Heart left ventricle (tissue), 16 donors: Measurements from ENCODE around the gene NAXD. TPM values are rescaled to one million over a fixed set of nuclear protein-coding genes. Genes with fewer than 3 reads are reported as not detected.

Experiments
- ATAC-seq, 4 donors: fragments of 200-7000 bp; cut with Tn5 transposase; one replicate each; pipeline ENCODE4 v1.9.1; 2020 to 2022; ENCODE audit warnings: moderate library complexity in 4 of 4, mild to moderate bottlenecking in 3 of 4, moderate number of reproducible peaks in 1 of 4
- DNase-seq, 5 donors: peaks; one replicate each; pipeline ENCODE4 v3.0.0-alpha.2; 2020
- H3K27ac ChIP-seq, 12 donors: fragments of 200-600 bp; sonication (generic) in 4 of 12; one replicate each; pipeline versions ENCODE4 v1.5.0 to v1.8.0; 2016 to 2022; ENCODE audit warnings: mild to moderate bottlenecking in 2 of 12
- H3K27me3 ChIP-seq, 9 donors: fragments of 200-600 bp; sonication (generic) in 2 of 9; one replicate each; pipeline versions ENCODE4 v1.5.1 to v1.8.0; 2016 to 2022; ENCODE audit warnings: mild to moderate bottlenecking in 3 of 9
- H3K36me3 ChIP-seq, 9 donors: fragments of 200-600 bp; sonication (generic) in 2 of 9; one replicate each; pipeline versions ENCODE4 v1.5.0 to v1.8.0; 2018 to 2022; ENCODE audit warnings: mild to moderate bottlenecking in 2 of 9
- H3K4me1 ChIP-seq, 12 donors: fragments of 200-600 bp; sonication (generic) in 4 of 12; one replicate each; pipeline versions ENCODE4 v1.5.0 to v1.8.0; 2016 to 2022; ENCODE audit warnings: mild to moderate bottlenecking in 3 of 12
- H3K4me3 ChIP-seq, 12 donors: fragments of 200-600 bp; sonication (generic) in 4 of 12; one replicate each; pipeline versions ENCODE4 v1.5.0 to v1.8.0; 2017 to 2022; ENCODE audit warnings: mild to moderate bottlenecking in 9 of 12, moderate library complexity in 4 of 12
- H3K9me3 ChIP-seq, 12 donors: fragments of 200-600 bp; sonication (generic) in 4 of 12; one replicate each; pipeline versions ENCODE4 v1.5.0 to v1.8.0; 2016 to 2022; ENCODE audit warnings: mild to moderate bottlenecking in 1 of 12
- POLR2A ChIP-seq, 2 donors: fragments of 450-650 bp; IDR thresholded peaks; one replicate each; pipeline ENCODE4 v1.6.1; 2017; ENCODE audit warnings: antibody characterized with exemption in 2 of 2, mild to moderate bottlenecking in 2 of 2, moderate library complexity in 2 of 2
- WGBS, 4 donors: extraction: QIAGEN DNeasy Blood & Tissue Kit in 2 of 4; methylation state at CpG; one replicate each; pipeline versions ENCODE4 v1.1.5 to v1.1.7; 2013 to 2018; 5-methylcytosine and 5-hydroxymethylcytosine counted together
- intact Hi-C, 10 donors: fragments of 100-400 bp; cut with DNase I; formaldehyde crosslinking; loops; one replicate each; pipeline versions ENCODE4 v1.11.1 to v1.14.2; 2022
- polyA plus RNA-seq, 2 donors: library from polyadenylated mRNA; stranded (reverse); fragments of 200-250 nt; gene quantifications; one replicate each; pipeline ENCODE4 v1.2.3, GENCODE V29; 2013
- total RNA-seq, 9 donors: library from RNA; depleted of rRNA in 2 of 9; stranded (reverse); fragments of >200 nt in 2 of 9; fragmentation: NEBNext Ultra II Directional in 3 of 9; extraction: Animal tissue kit (Norgen Biotek cat#: 25700) in 3 of 9; gene quantifications; one replicate each; pipeline versions ENCODE4 v1.1.0 to v1.2.4, GENCODE V29; 2016 to 2023
- TF ChIP-seq, protein P1 (sequence below), 12 donors: fragments of 200-600 bp; sonication (generic) in 4 of 12; IDR thresholded peaks; one replicate each; pipeline versions ENCODE4 v1.5.0 to v1.8.0; 2018 to 2022; ENCODE audit warnings: antibody characterized with exemption in 12 of 12, mild to moderate bottlenecking in 5 of 12
- donor health status: ischemic (EF 13 %, LVEDD 7.1; RV severe dilation, severe dysfunction).
- donor health status: healthy with polysubstance abuse.
- donor health status: DM: no; HTN: yes; CAD: no.
- donor health status: DM: no; HTN: no; CAD: no.
- donor health status: ischemic (EF 25% LVEDD 6.9; RV normal size, moderate dysfunction).
- donor health status: ischemic (EF 25% LVEDD 5.7; RV mildly dilated, moderate dysfunction).
- donor health status: healthy.
- donor health status: DM: yes; HTN: yes; CAD: no.
- donor health status: ischemic (EF 35%, LVEDD 5.7; RV mildly dilated, moderate dysfunction).
- donor health status: nonischemic (EF 11% LVEDD 7.7; RV severe dilation, severe dysfunction).
- donor health status: DM: yes; HTN: yes; CAD: no.
- donor health status: PGD.
- donor health status: ischemic (EF 29% LVEDD 5.4; RV normal size, mild dysfunction).
- donor health status: nonischemic (EF 23%, LVEDD 6.1; RV moderate dilation, normal function).

Gene NAXD
- total and polyA plus RNA-seq, 11 donors: 19.2 to 31.4 (median 23.4) TPM

DNA sequence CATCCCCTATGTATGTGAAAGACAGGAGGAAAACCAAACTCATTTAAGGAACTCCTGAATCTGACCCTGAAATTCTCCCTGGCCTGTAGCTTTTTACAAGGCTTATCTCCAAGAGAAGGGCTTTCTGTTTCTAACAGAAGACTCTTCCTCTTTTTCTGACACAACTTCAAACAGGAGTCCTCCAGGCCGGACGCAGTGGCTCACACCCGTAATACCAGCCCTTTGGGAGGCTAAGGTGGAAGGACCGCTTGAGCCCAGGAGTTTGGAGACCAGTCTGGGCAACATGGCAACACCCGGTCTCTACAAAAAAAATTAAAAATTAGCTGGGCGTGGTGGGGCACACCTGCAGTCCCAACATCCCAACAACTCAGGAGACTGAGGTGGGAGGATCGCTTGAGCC lies 48.7 kb downstream of the NAXD start:
- peak in 1 of 4 donors; percentile 24 for ATAC-seq
- Histone ChIP-seq H3K27ac (peak overlapping the region in 2 of 12 donors; percentile 32 to 74), H3K4me3 (no peak overlapping the region), H3K36me3 (peaks cover 0 to 88% (median 75%) of the 10 kb centered on the region in 9 donors), H3K27me3 (no peaks in the 10 kb centered on the region), H3K9me3 (peaks cover 0 to 14% (median 0%) of the 10 kb centered on the region in 12 donors), H3K4me1 (peaks cover 0 to 30% (median 0%) of the 10 kb centered on the region in 12 donors)
- TF ChIP-seq, protein P1, sequence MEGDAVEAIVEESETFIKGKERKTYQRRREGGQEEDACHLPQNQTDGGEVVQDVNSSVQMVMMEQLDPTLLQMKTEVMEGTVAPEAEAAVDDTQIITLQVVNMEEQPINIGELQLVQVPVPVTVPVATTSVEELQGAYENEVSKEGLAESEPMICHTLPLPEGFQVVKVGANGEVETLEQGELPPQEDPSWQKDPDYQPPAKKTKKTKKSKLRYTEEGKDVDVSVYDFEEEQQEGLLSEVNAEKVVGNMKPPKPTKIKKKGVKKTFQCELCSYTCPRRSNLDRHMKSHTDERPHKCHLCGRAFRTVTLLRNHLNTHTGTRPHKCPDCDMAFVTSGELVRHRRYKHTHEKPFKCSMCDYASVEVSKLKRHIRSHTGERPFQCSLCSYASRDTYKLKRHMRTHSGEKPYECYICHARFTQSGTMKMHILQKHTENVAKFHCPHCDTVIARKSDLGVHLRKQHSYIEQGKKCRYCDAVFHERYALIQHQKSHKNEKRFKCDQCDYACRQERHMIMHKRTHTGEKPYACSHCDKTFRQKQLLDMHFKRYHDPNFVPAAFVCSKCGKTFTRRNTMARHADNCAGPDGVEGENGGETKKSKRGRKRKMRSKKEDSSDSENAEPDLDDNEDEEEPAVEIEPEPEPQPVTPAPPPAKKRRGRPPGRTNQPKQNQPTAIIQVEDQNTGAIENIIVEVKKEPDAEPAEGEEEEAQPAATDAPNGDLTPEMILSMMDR (IDR thresholded peaks at IDR 0.05): no peak
- TF ChIP-seq POLR2A (IDR thresholded peaks at IDR 0.05): no peak
- WGBS, 4 donors: 93 to 98% (median 96%) methylated on average over 7 of the region's 7 CpGs
- intact Hi-C loops: no loop called here
- no peak for DNase-seq

DNA sequence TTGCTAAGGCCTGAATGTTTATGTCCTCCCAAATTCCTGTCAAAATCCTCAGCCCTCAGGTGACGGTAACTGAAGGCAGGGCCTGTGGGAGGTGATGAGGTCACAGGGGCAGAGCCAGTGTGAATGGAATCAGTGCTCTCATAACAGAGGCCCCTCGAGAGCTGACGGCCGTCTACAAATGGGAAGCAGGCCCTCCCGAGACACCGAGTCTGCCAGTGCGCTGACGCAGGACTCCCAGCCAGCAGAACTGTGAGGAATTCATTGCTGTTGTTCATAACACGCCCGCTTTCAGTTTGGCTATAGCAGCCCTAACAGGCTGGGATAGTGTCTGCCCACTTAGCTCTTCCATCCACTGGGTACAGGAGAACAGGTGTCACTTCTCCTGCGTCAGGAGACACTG lies 49.3 kb downstream of the NAXD start:
- peaks cover 0 to 93% (median 81%) of the 10 kb centered on the region in 9 donors for H3K36me3 ChIP-seq
- peaks cover 0 to 29% (median 0%) of the 10 kb centered on the region in 12 donors for H3K4me1 ChIP-seq
- 87 to 95% (median 89%) methylated on average over 11 of the region's 11 CpGs for WGBS, 4 donors
- H3K4me3 ChIP-seq: no peak overlapping the region
- peaks cover 0 to 19% (median 0%) of the 10 kb centered on the region in 12 donors for H3K9me3 ChIP-seq
- intact Hi-C loops: no loop called here
- no peaks in the 10 kb centered on the region for H3K27me3 ChIP-seq
- ATAC-seq (no peak), DNase-seq (no peak)
- TF ChIP-seq, protein P1 (IDR thresholded peaks at IDR 0.05): no peak
- no peak for TF ChIP-seq POLR2A (IDR thresholded peaks at IDR 0.05)
- H3K27ac ChIP-seq: peak overlapping the region in 1 of 12 donors; percentile 74

DNA sequence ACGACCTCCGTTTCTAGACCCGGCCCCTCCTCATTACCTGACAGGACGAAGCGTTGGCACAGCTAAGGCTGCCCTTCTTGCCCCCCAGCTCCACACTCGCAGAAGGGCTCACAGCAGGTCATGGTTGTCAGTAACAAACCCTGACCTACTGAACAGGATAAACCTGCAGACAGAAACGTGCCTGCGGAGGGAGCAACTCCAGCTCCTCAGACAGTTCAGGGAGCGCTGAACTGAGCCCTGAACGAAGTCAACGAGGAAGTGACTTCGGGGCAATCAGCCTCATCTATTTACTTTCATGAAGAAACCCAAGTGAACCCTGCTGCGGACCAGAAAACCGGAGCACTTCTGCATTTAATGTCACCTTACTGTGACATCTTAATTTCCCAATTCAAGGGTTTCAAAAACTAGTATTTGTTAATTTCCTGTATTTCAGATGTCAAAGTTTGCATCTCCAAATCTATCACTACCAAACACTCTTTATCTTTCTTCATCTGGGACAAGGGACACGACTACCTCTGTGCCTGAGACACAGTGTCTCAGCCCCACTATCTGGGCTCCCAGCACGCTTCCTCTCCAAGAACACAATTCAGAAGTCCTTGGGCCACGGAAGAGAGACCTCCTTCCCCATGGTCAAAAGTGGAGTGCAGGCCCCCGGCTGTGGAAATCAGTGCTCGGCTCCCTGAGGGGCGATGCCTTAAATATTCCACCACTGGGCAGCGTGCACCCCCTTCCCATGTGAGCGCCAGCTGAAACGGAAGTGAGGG lies 50.3 kb downstream of the NAXD start:
- peak in 2 of 4 donors; percentile 22 for ATAC-seq
- peak overlapping the region in 1 of 12 donors; percentile 74 for H3K27ac ChIP-seq
- peaks cover 0 to 29% (median 0%) of the 10 kb centered on the region in 12 donors for H3K4me1 ChIP-seq
- DNase-seq: no peak
- no peak for TF ChIP-seq POLR2A (IDR thresholded peaks at IDR 0.05)
- TF ChIP-seq, protein P1 (IDR thresholded peaks at IDR 0.05): no peak
- H3K4me3 ChIP-seq: peak overlapping the region in 1 of 12 donors; percentile 16
- H3K36me3 ChIP-seq: peaks cover 0 to 97% (median 82%) of the 10 kb centered on the region in 9 donors
- 87 to 91% (median 89%) methylated on average over 19 to 23 of the region's 23 CpGs for WGBS, 4 donors
- intact Hi-C loops: no loop called here
- peaks cover 0 to 15% (median 0%) of the 10 kb centered on the region in 12 donors for H3K9me3 ChIP-seq
- H3K27me3 ChIP-seq: no peaks in the 10 kb centered on the region

GRCh38 chr13:110666255-110666533 lies 50.8 kb downstream of the NAXD start:
- H3K4me3 ChIP-seq: no peak overlapping the region
- H3K27me3 ChIP-seq: no peaks in the 10 kb centered on the region
- 89 to 94% (median 91%) methylated on average over 4 to 8 of the region's 8 CpGs for WGBS, 4 donors
- H3K4me1 ChIP-seq: peaks cover 0 to 29% (median 0%) of the 10 kb centered on the region in 12 donors
- DNase-seq (no peak), ATAC-seq (no peak)
- peak overlapping the region in 1 of 12 donors; percentile 74 for H3K27ac ChIP-seq
- intact Hi-C loops: no loop called here
- H3K36me3 ChIP-seq: peaks cover 0 to 93% (median 80%) of the 10 kb centered on the region in 9 donors
- H3K9me3 ChIP-seq: peaks cover 0 to 11% (median 0%) of the 10 kb centered on the region in 12 donors
- TF ChIP-seq, protein P1 (IDR thresholded peaks at IDR 0.05): no peak
- no peak for TF ChIP-seq POLR2A (IDR thresholded peaks at IDR 0.05)
